Fibroblast of pulmonary artery (primary cell): Measurements from ENCODE around the gene C20orf141.

Source experiments
- DNase-seq: peaks from one replicate; pipeline ENCODE4 v3.0.0-alpha.2; 2010; ENCODE audit warnings: low read depth
- H3K4me3 ChIP-seq: replicated peaks from 2 replicates; pipeline ENCODE4 v1.5.1; 2011; ENCODE audit warnings: low read depth, mild to moderate bottlenecking, control low read depth, low read length, moderate library complexity
- CTCF ChIP-seq: IDR thresholded peaks from 2 replicates; pipeline ENCODE4 v1.5.1; 2011; ENCODE audit warnings: mild to moderate bottlenecking, control low read depth, low read length, inconsistent platforms; ENCODE audit errors: missing control alignments

Gene C20orf141

GRCh38 chr20:2815242-2815900 is 584 bp downstream of the C20orf141 start:
- H3K4me3 ChIP-seq = no peak overlapping the region
- DNase-seq = no peak
- TF ChIP-seq CTCF = no peak

- no peak within 1 kb of the TSS for H3K4me3 ChIP-seq
- DNase-seq = no peak
- TF ChIP-seq CTCF = no peak
Observed at GRCh38 chr20:2816030-2816582, 1.3 kb downstream of the C20orf141 start, which contains the start of gene TMEM239. Gene TMEM239, plus strand, starts transcription at chr20:2816364. Its CDS starts 191 bp downstream, at chr20:2816555.

- no peak for TF ChIP-seq CTCF
- H3K4me3 ChIP-seq = no peak overlapping the region
- no peak for DNase-seq
Observed at GRCh38 chr20:2816583-2817340, 2.0 kb downstream of the C20orf141 start.

GRCh38 chr20:2817341-2817726 is 2.5 kb downstream of the C20orf141 start:
- no peak for TF ChIP-seq CTCF
- no peak overlapping the region for H3K4me3 ChIP-seq
- DNase-seq = no peak

- no peak for DNase-seq
- H3K4me3 ChIP-seq = no peak overlapping the region
- no peak for TF ChIP-seq CTCF
Observed at GRCh38 chr20:2817891-2818595, 3.3 kb downstream of the C20orf141 start.

- no peak for TF ChIP-seq CTCF
- DNase-seq = peak; percentile 76
- no peak overlapping the region for H3K4me3 ChIP-seq
Observed at GRCh38 chr20:2820084-2820895, 5.5 kb downstream of the C20orf141 start.
